Measurements from ENCODE around the gene EMC9. TPM values are rescaled to one million over a fixed set of nuclear protein-coding genes. Genes with fewer than 3 reads are reported as not detected.
A peak's percentile ranks its signal among the peaks of the same experiment; 100 is the strongest.

Gene EMC9
- total RNA-seq, 4 donors from 2014 or later = 8.8 to 14.4 (median 12.2) TPM

DNA sequence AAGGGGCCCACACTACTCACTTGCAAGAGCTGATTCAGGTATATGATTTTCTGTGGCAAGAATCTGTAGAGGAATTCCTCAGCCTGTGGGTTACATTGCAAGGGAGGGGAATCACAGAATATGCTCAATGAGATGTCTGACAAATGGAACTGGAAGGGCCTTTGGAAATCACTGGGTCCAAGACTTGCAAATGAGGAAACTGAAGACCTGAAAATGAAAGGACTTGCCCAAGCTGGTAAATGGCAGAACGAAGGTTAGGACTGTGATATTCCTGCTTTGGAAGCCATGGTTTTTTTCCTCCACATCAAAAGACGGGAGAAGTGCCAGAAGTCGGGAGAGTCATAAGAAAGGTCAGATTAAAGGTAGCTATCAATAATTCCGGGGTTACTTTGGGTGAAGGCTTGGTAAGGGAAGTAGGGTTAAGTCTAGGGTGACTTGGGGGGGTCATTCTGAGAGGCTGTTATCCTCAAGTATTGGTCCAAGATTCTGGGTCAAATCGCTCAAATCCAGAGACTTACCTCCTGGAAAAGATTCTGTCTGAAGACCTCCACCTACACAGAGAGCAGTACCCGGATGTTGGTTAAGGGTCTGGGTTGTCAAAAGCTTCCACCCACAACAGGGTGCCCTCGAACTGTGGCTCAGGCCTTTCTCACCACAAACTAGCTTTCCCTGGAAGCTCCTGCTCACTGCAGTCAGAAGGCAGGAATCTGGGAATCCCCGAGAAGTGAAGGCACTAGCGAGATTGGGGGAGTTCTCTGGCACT is 4.5 kb upstream of the EMC9 start:
- DNase-seq (ENCODE audit: extremely low spot score) = no peak
- 17% methylated on average over 9 of the region's 9 CpGs for WGBS
- H3K36me3 ChIP-seq = peaks cover 8 to 33% (median 27%) of the 10 kb centered on the region in 4 donors
- peak overlapping the region; percentile 88 to 94 (median 90) for H3K27ac ChIP-seq (replicated peaks in 1 of 4)
- H3K9me3 ChIP-seq = no peaks in the 10 kb centered on the region
- TF ChIP-seq POLR2A (IDR thresholded peaks at IDR 0.05; ENCODE audit: low read depth) = no peak
- TF ChIP-seq POLR2AphosphoS5 (IDR thresholded peaks at IDR 0.05) = no peak
- TF ChIP-seq EP300 (IDR thresholded peaks at IDR 0.05) = no peak
- TF ChIP-seq, protein P1, sequence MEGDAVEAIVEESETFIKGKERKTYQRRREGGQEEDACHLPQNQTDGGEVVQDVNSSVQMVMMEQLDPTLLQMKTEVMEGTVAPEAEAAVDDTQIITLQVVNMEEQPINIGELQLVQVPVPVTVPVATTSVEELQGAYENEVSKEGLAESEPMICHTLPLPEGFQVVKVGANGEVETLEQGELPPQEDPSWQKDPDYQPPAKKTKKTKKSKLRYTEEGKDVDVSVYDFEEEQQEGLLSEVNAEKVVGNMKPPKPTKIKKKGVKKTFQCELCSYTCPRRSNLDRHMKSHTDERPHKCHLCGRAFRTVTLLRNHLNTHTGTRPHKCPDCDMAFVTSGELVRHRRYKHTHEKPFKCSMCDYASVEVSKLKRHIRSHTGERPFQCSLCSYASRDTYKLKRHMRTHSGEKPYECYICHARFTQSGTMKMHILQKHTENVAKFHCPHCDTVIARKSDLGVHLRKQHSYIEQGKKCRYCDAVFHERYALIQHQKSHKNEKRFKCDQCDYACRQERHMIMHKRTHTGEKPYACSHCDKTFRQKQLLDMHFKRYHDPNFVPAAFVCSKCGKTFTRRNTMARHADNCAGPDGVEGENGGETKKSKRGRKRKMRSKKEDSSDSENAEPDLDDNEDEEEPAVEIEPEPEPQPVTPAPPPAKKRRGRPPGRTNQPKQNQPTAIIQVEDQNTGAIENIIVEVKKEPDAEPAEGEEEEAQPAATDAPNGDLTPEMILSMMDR (IDR thresholded peaks at IDR 0.05) = no peak
- peak overlapping the region; percentile 63 to 92 (median 78) for H3K4me3 ChIP-seq
- intact Hi-C loops (cut with DNase I) = loop anchor here (10.0 kb wide), 1 partner anchor 289 kb away; no protein-coding TSS in a partner anchor
- peaks cover 22 to 59% (median 47%) of the 10 kb centered on the region in 4 donors for H3K4me1 ChIP-seq
- no peaks in the 10 kb centered on the region for H3K27me3 ChIP-seq

DNA sequence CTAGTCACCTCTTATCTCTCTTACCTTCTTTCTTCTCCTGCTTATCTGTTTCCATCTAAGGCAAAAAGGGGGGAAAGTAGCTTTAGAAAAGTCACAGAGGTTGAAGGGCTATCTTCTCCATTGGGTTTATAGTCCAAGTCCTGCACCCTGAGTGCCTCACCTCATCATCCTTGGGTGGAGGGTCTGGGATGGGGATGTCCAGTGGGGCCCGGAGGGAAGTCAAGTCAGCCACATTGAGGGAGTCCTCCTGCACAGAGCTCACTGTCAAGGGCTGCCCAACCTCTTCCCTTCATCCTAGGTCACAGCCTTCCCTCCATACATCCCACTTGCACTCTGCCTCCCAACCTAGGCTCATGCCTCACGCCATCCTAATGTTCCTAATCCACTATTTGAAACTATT is 3.8 kb upstream of the EMC9 start:
- TF ChIP-seq, protein P1 (IDR thresholded peaks at IDR 0.05) = no peak
- TF ChIP-seq POLR2AphosphoS5 (IDR thresholded peaks at IDR 0.05) (no peak), POLR2A (IDR thresholded peaks at IDR 0.05; ENCODE audit: low read depth) (no peak), EP300 (IDR thresholded peaks at IDR 0.05) (no peak)

DNA sequence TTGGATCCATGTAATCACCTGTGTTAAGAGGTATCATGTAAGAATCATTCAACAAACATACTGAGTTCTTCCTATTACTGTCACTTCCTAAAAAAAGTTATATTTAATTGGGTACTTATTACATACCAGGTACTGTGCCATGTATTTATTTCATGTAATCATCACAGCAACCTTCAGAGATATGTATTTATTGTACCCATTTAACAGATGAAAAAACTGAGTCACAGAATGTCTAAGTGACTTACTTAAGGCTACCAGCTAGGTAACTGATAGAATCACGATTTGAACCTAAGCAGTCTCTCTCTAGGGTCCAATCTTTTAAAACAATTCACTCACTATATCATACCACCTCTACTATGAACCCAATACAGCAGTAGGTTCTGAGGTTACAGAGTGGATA is 3.1 kb upstream of the EMC9 start:
- WGBS = 95% methylated on average over 1 of the region's 1 CpG
- intact Hi-C loops (cut with DNase I) = loop anchor here (10.0 kb wide), 1 partner anchor 290 kb away; no protein-coding TSS in a partner anchor
- no peak overlapping the region for H3K4me3 ChIP-seq
- peaks cover 34 to 62% (median 55%) of the 10 kb centered on the region in 4 donors for H3K4me1 ChIP-seq
- no peaks in the 10 kb centered on the region for H3K27me3 ChIP-seq
- H3K27ac ChIP-seq (replicated peaks in 1 of 4) = peak overlapping the region in 1 of 4 donors; percentile 94
- DNase-seq (ENCODE audit: extremely low spot score) = no peak
- peaks cover 0 to 21% (median 15%) of the 10 kb centered on the region in 4 donors for H3K36me3 ChIP-seq
- TF ChIP-seq, protein P1 (IDR thresholded peaks at IDR 0.05) = no peak
- TF ChIP-seq POLR2A (IDR thresholded peaks at IDR 0.05; ENCODE audit: low read depth) = no peak
- TF ChIP-seq EP300 (IDR thresholded peaks at IDR 0.05) = no peak
- TF ChIP-seq POLR2AphosphoS5 (IDR thresholded peaks at IDR 0.05) = no peak
- H3K9me3 ChIP-seq = no peaks in the 10 kb centered on the region

More for the DNA sequence above, 3.8 kb upstream of the EMC9 start:
- Histone ChIP-seq H3K4me3 (no peak overlapping the region), H3K27ac (replicated peaks in 1 of 4) (peak overlapping the region; percentile 88 to 94 (median 90)), H3K4me1 (peaks cover 27 to 62% (median 53%) of the 10 kb centered on the region in 4 donors), H3K27me3 (no peaks in the 10 kb centered on the region), H3K9me3 (no peaks in the 10 kb centered on the region), H3K36me3 (peaks cover 2 to 27% (median 21%) of the 10 kb centered on the region in 4 donors)
- no peak for DNase-seq (ENCODE audit: extremely low spot score)
- intact Hi-C loops (cut with DNase I) = loop anchor here (10.0 kb wide), 1 partner anchor 290 kb away; no protein-coding TSS in a partner anchor
- WGBS = 97% methylated on average over 2 of the region's 2 CpGs

DNA sequence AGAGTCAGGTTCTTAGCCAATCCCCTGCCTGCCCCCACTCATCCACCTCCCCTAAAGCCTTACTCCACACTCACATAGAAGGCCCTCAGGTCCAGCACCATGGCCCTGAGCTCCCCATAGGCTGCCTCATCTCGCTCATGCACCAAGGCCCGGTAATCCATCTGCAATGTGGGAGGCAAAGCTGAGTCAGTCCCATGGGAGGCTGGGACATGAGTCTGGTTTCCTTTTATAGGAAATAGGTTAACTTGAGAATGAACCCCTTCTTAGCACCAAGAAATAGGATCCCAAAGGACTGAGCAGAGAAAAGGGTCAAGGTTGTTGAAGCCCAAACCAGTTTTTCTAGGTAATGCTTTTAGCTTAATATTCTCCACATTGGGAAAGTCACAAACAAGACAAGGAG is 2.1 kb upstream of the EMC9 start:
- intact Hi-C loops (cut with DNase I) = loop anchor here (10.0 kb wide), 1 partner anchor 291 kb away; no protein-coding TSS in a partner anchor
- Histone ChIP-seq H3K27me3 (no peaks in the 10 kb centered on the region), H3K36me3 (peaks cover 6 to 22% (median 15%) of the 10 kb centered on the region in 4 donors), H3K4me3 (no peak overlapping the region), H3K4me1 (peaks cover 40 to 62% (median 53%) of the 10 kb centered on the region in 4 donors), H3K27ac (replicated peaks in 1 of 4) (no peak overlapping the region), H3K9me3 (no peaks in the 10 kb centered on the region)
- 100% methylated on average over 2 of the region's 2 CpGs for WGBS
- TF ChIP-seq POLR2AphosphoS5 (IDR thresholded peaks at IDR 0.05) (no peak), POLR2A (IDR thresholded peaks at IDR 0.05; ENCODE audit: low read depth) (no peak), EP300 (IDR thresholded peaks at IDR 0.05) (no peak)
- TF ChIP-seq, protein P1 (IDR thresholded peaks at IDR 0.05) = no peak
- no peak for DNase-seq (ENCODE audit: extremely low spot score)
